OCI-LY3 (cell line): ENCODE measurements around the gene ANKS4B.
"Not testable (repeated sequence)": the region's sequence is repeated elsewhere in the genome, so short reads cannot be mapped to it uniquely, and the experiment has no call there.

Experiments used
- H2AFZ ChIP-seq: fragments of 200-600, 300-600 bp; shearing (Covaris generic); 2 replicates; pipeline ENCODE4 v1.6.0; 2014; ENCODE audit warnings: antibody characterized with exemption, low read depth, low read length
- H3K27ac ChIP-seq: fragments of 200-600, 300-600 bp; sonication (generic); 2 replicates; pipeline ENCODE4 v1.5.1; 2014; ENCODE audit warnings: mild to moderate bottlenecking, low read length, moderate library complexity, mixed read lengths
- H3K27me3 ChIP-seq: fragments of 200-600, 300-600 bp; sonication (generic); 2 replicates; pipeline ENCODE4 v1.6.1; 2014; ENCODE audit warnings: low read depth, low read length, mixed read lengths
- H3K36me3 ChIP-seq: fragments of 200-600, 300-600 bp; sonication (generic); replicated peaks from 2 replicates; pipeline ENCODE3; 2014; ENCODE audit warnings: low read depth, low read length, mixed read lengths
- H3K4me1 ChIP-seq: fragments of 300-600, 200-600 bp; sonication (generic); 2 replicates; pipeline ENCODE4 v1.6.1; 2014; ENCODE audit warnings: low read length, mixed read lengths
- H3K4me2 ChIP-seq: fragments of 200-600, 300-600 bp; sonication (generic); 2 replicates; pipeline ENCODE4 v1.6.1; 2014; ENCODE audit warnings: low read length, mixed read lengths
- H3K4me3 ChIP-seq: fragments of 300-600, 200-600 bp; sonication (generic); 2 replicates; pipeline ENCODE4 v1.5.1; 2014; ENCODE audit warnings: antibody characterized with exemption, mild to moderate bottlenecking, low read length, moderate library complexity
- H3K79me2 ChIP-seq: fragments of 300-600, 200-600 bp; shearing (Covaris generic); 2 replicates; pipeline ENCODE4 v1.6.1; 2014; ENCODE audit warnings: mild to moderate bottlenecking, low read length, mixed read lengths
- H3K9ac ChIP-seq: fragments of 300-600, 200-600 bp; shearing (Covaris generic); 2 replicates; pipeline ENCODE4 v1.6.0; 2014; ENCODE audit warnings: mild to moderate bottlenecking, low read length, moderate library complexity
- H3K9me3 ChIP-seq: fragments of 200-600, 300-600 bp; shearing (Covaris generic); 2 replicates; pipeline ENCODE4 v1.6.1; 2014; ENCODE audit warnings: low read length, mixed read lengths; ENCODE audit not compliant: insufficient read depth
- H4K20me1 ChIP-seq: fragments of 200-600, 300-600 bp; sonication (generic); 2 replicates; pipeline ENCODE4 v1.6.1; 2016; ENCODE audit warnings: low read length, mixed read lengths; ENCODE audit not compliant: insufficient read depth
- EZH2phosphoT487 ChIP-seq: fragments of 200-600 bp; shearing (Covaris generic); IDR thresholded peaks from 2 replicates; pipeline ENCODE4 v1.6.1; 2018; ENCODE audit warnings: antibody characterized with exemption, mixed run types, low read depth
- TF ChIP-seq, protein P1 (sequence below): fragments of 200-600, 300-600 bp; sonication (generic); IDR thresholded peaks from 2 replicates; pipeline ENCODE4 v1.5.1; 2014; ENCODE audit warnings: antibody characterized with exemption, low read length, low read depth

ANKS4B gene

DNA sequence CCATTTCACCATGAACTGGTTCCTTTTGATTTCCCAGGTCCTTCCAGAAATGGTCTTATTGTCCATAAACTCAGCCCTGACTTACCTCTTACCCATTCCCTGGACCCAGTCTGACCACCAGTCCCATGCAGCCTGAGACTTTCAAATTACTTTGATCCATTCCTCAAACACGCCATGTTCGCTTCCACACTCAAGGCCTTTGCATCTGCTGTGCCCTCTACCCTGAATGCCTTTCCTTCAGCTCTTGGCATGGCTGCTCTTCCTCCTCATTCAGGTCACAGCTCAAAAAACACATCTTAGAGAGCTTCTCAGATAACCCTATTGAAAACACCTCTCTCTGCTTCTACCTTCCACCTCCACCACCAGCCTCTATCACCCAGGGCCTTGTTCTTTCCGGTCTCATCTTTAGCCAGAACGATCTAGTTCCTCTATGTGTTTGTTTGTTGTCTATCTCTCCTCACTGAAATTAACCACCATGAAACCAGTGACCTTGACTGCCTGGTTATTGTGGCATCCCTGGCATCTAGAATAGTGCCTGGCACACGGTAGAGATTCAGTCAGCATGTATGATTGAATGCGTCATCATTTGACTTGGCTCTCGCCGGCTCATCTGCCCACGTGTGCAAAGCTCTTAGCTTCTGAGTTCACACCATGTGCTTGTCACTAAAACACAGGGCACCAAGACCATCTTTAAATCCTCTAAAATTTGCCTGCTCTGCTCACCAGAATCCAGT lies 31.8 kb downstream of the ANKS4B start:
- H2AFZ ChIP-seq = no peak overlapping the region
- no peaks in the 10 kb centered on the region for H4K20me1 ChIP-seq
- H3K9me3 ChIP-seq = no peaks in the 10 kb centered on the region
- no peak overlapping the region for H3K9ac ChIP-seq
- H3K4me2 ChIP-seq = no peak overlapping the region
- no peak for TF ChIP-seq EZH2phosphoT487
- TF ChIP-seq, protein P1, sequence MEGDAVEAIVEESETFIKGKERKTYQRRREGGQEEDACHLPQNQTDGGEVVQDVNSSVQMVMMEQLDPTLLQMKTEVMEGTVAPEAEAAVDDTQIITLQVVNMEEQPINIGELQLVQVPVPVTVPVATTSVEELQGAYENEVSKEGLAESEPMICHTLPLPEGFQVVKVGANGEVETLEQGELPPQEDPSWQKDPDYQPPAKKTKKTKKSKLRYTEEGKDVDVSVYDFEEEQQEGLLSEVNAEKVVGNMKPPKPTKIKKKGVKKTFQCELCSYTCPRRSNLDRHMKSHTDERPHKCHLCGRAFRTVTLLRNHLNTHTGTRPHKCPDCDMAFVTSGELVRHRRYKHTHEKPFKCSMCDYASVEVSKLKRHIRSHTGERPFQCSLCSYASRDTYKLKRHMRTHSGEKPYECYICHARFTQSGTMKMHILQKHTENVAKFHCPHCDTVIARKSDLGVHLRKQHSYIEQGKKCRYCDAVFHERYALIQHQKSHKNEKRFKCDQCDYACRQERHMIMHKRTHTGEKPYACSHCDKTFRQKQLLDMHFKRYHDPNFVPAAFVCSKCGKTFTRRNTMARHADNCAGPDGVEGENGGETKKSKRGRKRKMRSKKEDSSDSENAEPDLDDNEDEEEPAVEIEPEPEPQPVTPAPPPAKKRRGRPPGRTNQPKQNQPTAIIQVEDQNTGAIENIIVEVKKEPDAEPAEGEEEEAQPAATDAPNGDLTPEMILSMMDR = no peak
- no peak overlapping the region for H3K4me3 ChIP-seq
- H3K79me2 ChIP-seq = no peaks in the 10 kb centered on the region
- H3K27ac ChIP-seq = no peak overlapping the region
- H3K36me3 ChIP-seq = no peaks in the 10 kb centered on the region
- peaks cover 9% of the 10 kb centered on the region for H3K4me1 ChIP-seq
- no peaks in the 10 kb centered on the region for H3K27me3 ChIP-seq

- TF ChIP-seq, protein P1 = no peak
- no peak for TF ChIP-seq EZH2phosphoT487
- Histone ChIP-seq H3K9me3 (no peaks in the 10 kb centered on the region), H3K4me2 (no peak overlapping the region), H3K4me3 (no peak overlapping the region), H3K9ac (no peak overlapping the region), H4K20me1 (no peaks in the 10 kb centered on the region), H3K27me3 (peaks cover 11% of the 10 kb centered on the region), H2AFZ (no peak overlapping the region), H3K36me3 (no peaks in the 10 kb centered on the region), H3K79me2 (no peaks in the 10 kb centered on the region), H3K4me1 (peaks cover 9% of the 10 kb centered on the region), H3K27ac (no peak overlapping the region)
Observed at GRCh38 chr16:21267298-21267697, 33.8 kb downstream of the ANKS4B start.

- Histone ChIP-seq H4K20me1 (no peaks in the 10 kb centered on the region), H3K27ac (no peak overlapping the region), H3K36me3 (no peaks in the 10 kb centered on the region), H3K27me3 (peaks cover 13% of the 10 kb centered on the region), H2AFZ (no peak overlapping the region), H3K9ac (no peak overlapping the region), H3K79me2 (no peaks in the 10 kb centered on the region), H3K9me3 (no peaks in the 10 kb centered on the region), H3K4me1 (peaks cover 11% of the 10 kb centered on the region), H3K4me3 (no peak overlapping the region), H3K4me2 (no peak overlapping the region)
- no peak for TF ChIP-seq EZH2phosphoT487
- TF ChIP-seq, protein P1 = no peak
Observed at GRCh38 chr16:21268236-21268635, 34.7 kb downstream of the ANKS4B start.

DNA sequence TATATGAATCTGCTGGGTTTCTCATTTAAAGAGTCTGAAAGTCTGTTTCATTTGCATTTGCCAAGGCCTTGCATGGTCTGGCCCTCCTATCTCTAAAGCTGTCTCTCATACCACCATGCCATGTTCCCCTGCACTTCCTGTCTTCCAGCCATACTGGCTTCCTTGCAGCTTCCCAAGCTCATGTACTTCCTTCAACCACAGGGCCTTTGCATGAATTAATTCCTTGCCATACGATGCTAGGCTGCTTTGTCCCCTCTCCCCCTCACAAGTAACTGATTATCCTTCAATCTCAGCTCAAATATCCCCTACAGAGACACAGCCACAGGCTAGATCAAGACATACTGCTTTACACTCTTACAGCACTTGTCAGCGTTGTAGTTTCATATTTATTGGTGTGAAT lies 38.8 kb downstream of the ANKS4B start:
- TF ChIP-seq EZH2phosphoT487 = no peak
- TF ChIP-seq, protein P1 = no peak
- H2AFZ ChIP-seq = no peak overlapping the region
- peaks cover 44% of the 10 kb centered on the region for H3K27me3 ChIP-seq
- H3K79me2 ChIP-seq = no peaks in the 10 kb centered on the region
- no peak overlapping the region for H3K9ac ChIP-seq
- no peak overlapping the region for H3K4me2 ChIP-seq
- H3K4me3 ChIP-seq = no peak overlapping the region
- H3K36me3 ChIP-seq = no peaks in the 10 kb centered on the region
- no peaks in the 10 kb centered on the region for H3K9me3 ChIP-seq
- peaks cover 41% of the 10 kb centered on the region for H3K4me1 ChIP-seq
- no peak overlapping the region for H3K27ac ChIP-seq
- no peaks in the 10 kb centered on the region for H4K20me1 ChIP-seq

DNA sequence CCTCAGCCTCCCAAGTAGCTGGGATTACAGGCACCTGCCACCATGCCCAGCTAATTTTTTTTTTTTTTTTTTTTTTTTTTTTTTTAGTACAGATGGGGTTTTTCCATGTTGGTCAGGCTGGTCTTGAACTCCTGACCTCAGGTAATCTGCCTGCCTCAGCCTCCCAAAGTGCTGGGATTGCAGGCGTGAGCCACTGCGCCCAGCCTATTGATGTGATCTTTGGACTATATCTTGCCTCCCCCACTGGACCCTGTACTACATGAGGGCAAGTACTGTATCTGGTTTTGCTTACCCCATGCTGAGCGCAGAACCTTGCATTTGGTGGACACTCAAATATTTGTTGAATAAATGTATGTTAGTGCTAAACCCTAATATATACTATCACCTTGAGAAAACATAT lies 39.3 kb downstream of the ANKS4B start:
- H3K4me3 ChIP-seq, H4K20me1 ChIP-seq, H3K9me3 ChIP-seq, H2AFZ ChIP-seq, H3K27ac ChIP-seq, H3K36me3 ChIP-seq, H3K9ac ChIP-seq, H3K4me2 ChIP-seq, H3K79me2 ChIP-seq: not testable (repeated sequence)
- H3K27me3 ChIP-seq = peaks cover 50% of the 10 kb centered on the region
- H3K4me1 ChIP-seq = peaks cover 46% of the 10 kb centered on the region
